PC-9 (cell line): ENCODE results near the gene CDK8. TPM values are rescaled to one million over a fixed set of nuclear protein-coding genes. Genes with fewer than 3 reads are reported as not detected.

Experiments used
- BruUV-seq: library from RNA; stranded (reverse); fragments of 400-500 nt; replicated peaks from 2 replicates; lab custom pipeline; 2021; lab: Mats Ljungman, UMichigan
- CTCF ChIA-PET: fragments of 300-600 bp; sonication (Branson Sonifier 250); formaldehyde crosslinking; loops from one replicate; lab custom pipeline; 2022; ENCODE audit warnings: antibody characterized with exemption; lab: Charles Lee
- POLR2A ChIA-PET: fragments of 300-600 bp; sonication (Branson Sonifier 250); formaldehyde crosslinking; loops from one replicate; lab custom pipeline; 2022; ENCODE audit warnings: antibody characterized with exemption; ENCODE audit not compliant: unreplicated experiment; lab: Charles Lee
- DNase-seq, 2 experiments: peaks; one replicate each; pipeline versions ENCODE4 v3.0.0 to v3.0.0-alpha.2; 2015 to 2022; ENCODE audit warnings: mixed read lengths in 1 of 2
- H2AFZ ChIP-seq: fragments of 200-600 bp; sonication (generic); 2 replicates; pipeline ENCODE4 v1.8.1; 2017; ENCODE audit warnings: antibody characterized with exemption
- H3F3A ChIP-seq: fragments of 200-600 bp; sonication (generic); 2 replicates; pipeline ENCODE4 v1.8.1; 2017; ENCODE audit warnings: antibody characterized with exemption, mild to moderate bottlenecking, low read depth; ENCODE audit not compliant: insufficient read depth
- H3K27ac ChIP-seq: fragments of 200-600 bp; sonication (generic); 2 replicates; pipeline ENCODE4 v1.6.1; 2016; ENCODE audit warnings: mixed run types
- H3K27me3 ChIP-seq: fragments of 200-600 bp; sonication (generic); 2 replicates; pipeline ENCODE4 v1.6.1; 2016; ENCODE audit warnings: low read depth, mixed run types; ENCODE audit not compliant: insufficient read depth
- H3K36me3 ChIP-seq: fragments of 200-600 bp; sonication (generic); 2 replicates; pipeline ENCODE4 v1.6.1; 2016; ENCODE audit warnings: low read depth, mixed run types
- H3K4me1 ChIP-seq: fragments of 200-600 bp; sonication (generic); replicated peaks from 2 replicates; pipeline ENCODE4 v1.6.1; 2016; ENCODE audit warnings: mixed run types; ENCODE audit not compliant: insufficient read depth
- H3K4me2 ChIP-seq: fragments of 200-600 bp; sonication (generic); 2 replicates; pipeline ENCODE4 v1.6.1; 2017; ENCODE audit warnings: mixed run types
- H3K4me3 ChIP-seq: fragments of 200-600 bp; sonication (generic); 2 replicates; pipeline ENCODE4 v1.6.1; 2016; ENCODE audit warnings: mixed run types
- H3K79me2 ChIP-seq: fragments of 200-600 bp; sonication (generic); 2 replicates; pipeline ENCODE4 v1.6.1; 2017; ENCODE audit warnings: low read depth, mixed run types
- H3K9me2 ChIP-seq: fragments of 200-600 bp; sonication (generic); 2 replicates; pipeline ENCODE4 v1.8.1; 2017; ENCODE audit warnings: mild to moderate bottlenecking; ENCODE audit not compliant: insufficient read depth
- H3K9me3 ChIP-seq: fragments of 200-600 bp; sonication (generic); 2 replicates; pipeline ENCODE4 v1.8.1; 2016; ENCODE audit warnings: low read depth; ENCODE audit not compliant: insufficient read depth
- H4K20me1 ChIP-seq: fragments of 200-600 bp; sonication (generic); 2 replicates; pipeline ENCODE4 v1.8.1; 2017; ENCODE audit not compliant: insufficient read depth
- CTCF ChIP-seq: fragments of 200-600 bp; sonication (generic); conservative IDR thresholded peaks from 2 replicates; pipeline ENCODE4 v1.6.1; 2017; ENCODE audit warnings: mixed run types, antibody characterized with exemption, mild to moderate bottlenecking, moderate library complexity
- EZH2 ChIP-seq: fragments of 200-600 bp; sonication (generic); IDR thresholded peaks from 2 replicates; pipeline ENCODE4 v1.8.0; 2017; ENCODE audit warnings: antibody characterized with exemption, low read depth
- intact Hi-C: fragments of 100-400 bp; cut with micrococcal nuclease; formaldehyde crosslinking; loops from one replicate; pipeline ENCODE4 v1.10.0; 2022; ENCODE audit not compliant: unreplicated experiment
- total RNA-seq: library from RNA; stranded (reverse); gene quantifications from 2 replicates; pipeline ENCODE4 v1.2.3, GENCODE V29; 2021

CDK8 gene
- total RNA-seq, 1 experiment from 2014 or later = 14.8 TPM

GRCh38 chr13:26344980-26345379, 91.1 kb downstream of the CDK8 start:
- intact Hi-C loops = no loop called here
- H3K79me2 ChIP-seq = no peaks in the 10 kb centered on the region
- CTCF ChIA-PET = no interaction called here
- H3K9me3 ChIP-seq = no peaks in the 10 kb centered on the region
- H3K4me1 ChIP-seq = no peaks in the 10 kb centered on the region
- H3K27ac ChIP-seq = no peak overlapping the region
- H3K36me3 ChIP-seq = 0 out of 2 replicates have a peak, but pooled peaks cover 2% of the 10 kb centered on the region
- H2AFZ ChIP-seq = no peak overlapping the region
- no peaks in the 10 kb centered on the region for H4K20me1 ChIP-seq
- H3K4me3 ChIP-seq = no peak overlapping the region
- peaks cover 6% of the 10 kb centered on the region; the same call in 1 of the 2 replicates for H3F3A ChIP-seq
- TF ChIP-seq CTCF (no peak), EZH2 (no peak)
- no peak for DNase-seq
- H3K4me2 ChIP-seq = no peak overlapping the region
- no peaks in the 10 kb centered on the region for H3K9me2 ChIP-seq
- POLR2A ChIA-PET = no interaction called here
- BruUV-seq = no TSS peak
- no peaks in the 10 kb centered on the region for H3K27me3 ChIP-seq

DNA sequence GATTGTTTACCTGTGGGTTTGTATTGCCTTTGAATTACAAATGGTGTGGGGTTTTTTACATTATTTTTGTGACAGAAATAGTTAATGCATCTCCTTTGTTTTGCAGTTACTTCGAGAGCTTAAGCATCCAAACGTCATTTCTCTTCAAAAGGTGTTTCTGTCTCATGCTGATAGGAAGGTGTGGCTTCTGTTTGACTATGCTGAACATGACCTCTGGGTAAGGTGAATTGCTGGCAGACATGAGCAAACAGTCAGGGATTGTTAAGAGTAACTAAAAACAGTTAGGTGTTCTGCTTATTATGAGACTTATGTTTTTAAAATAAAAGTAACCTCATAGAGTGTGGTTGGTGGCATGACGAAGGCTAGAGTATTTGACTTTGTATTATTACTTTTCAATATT, 95.0 kb downstream of the CDK8 start:
- no peak for TF ChIP-seq CTCF
- no peak for TF ChIP-seq EZH2
- Histone ChIP-seq H3K9me3 (no peaks in the 10 kb centered on the region), H3F3A (peaks cover 6% of the 10 kb centered on the region; the same call in 1 of the 2 replicates), H3K4me2 (no peak overlapping the region), H2AFZ (no peak overlapping the region), H3K9me2 (no peaks in the 10 kb centered on the region), H4K20me1 (no peaks in the 10 kb centered on the region), H3K79me2 (no peaks in the 10 kb centered on the region), H3K4me1 (no peaks in the 10 kb centered on the region), H3K27me3 (no peaks in the 10 kb centered on the region), H3K4me3 (no peak overlapping the region), H3K36me3 (0 out of 2 replicates have a peak, but pooled peaks cover 9% of the 10 kb centered on the region), H3K27ac (no peak overlapping the region)
- POLR2A ChIA-PET = no interaction called here
- CTCF ChIA-PET = no interaction called here
- intact Hi-C loops = no loop called here
- no TSS peak for BruUV-seq
- DNase-seq = no peak

DNA sequence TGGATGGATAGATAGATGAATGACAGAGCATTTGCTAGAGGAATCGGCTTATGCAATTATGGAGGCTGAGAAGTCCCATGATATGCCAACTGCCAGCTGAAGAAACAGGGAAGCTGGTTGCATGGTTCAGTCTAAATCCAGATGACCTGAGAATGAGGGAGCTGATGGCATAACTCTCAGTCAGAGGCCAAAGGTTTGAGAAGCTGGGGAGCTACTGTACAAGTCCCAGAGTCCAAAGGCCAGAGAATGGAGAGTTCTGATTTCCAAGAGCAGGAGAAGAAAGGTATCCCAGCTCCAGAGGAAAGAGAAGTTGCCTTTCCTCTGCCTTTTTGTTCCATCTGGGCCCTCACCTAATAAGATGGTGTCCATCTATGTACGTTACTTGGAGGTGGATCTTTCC, 108.3 kb downstream of the CDK8 start:
- CTCF ChIA-PET = no interaction called here

More for the DNA sequence above, 108.3 kb downstream of the CDK8 start:
- Histone ChIP-seq H2AFZ (no peak overlapping the region), H3K27me3 (no peaks in the 10 kb centered on the region), H3K36me3 (no peaks in the 10 kb centered on the region), H3F3A (no peaks in the 10 kb centered on the region), H3K27ac (no peak overlapping the region), H3K4me2 (no peak overlapping the region), H3K9me2 (0 out of 2 replicates have a peak, but pooled peaks cover 5% of the 10 kb centered on the region), H3K79me2 (no peaks in the 10 kb centered on the region), H3K9me3 (no peaks in the 10 kb centered on the region), H4K20me1 (no peaks in the 10 kb centered on the region), H3K4me3 (no peak overlapping the region), H3K4me1 (no peaks in the 10 kb centered on the region)
- no peak for TF ChIP-seq CTCF
- no peak for TF ChIP-seq EZH2
- BruUV-seq = no TSS peak
- no peak for DNase-seq
- intact Hi-C loops = no loop called here
- POLR2A ChIA-PET = no interaction called here
